Measurements from ENCODE around the gene FGF8. TPM values are rescaled to one million over a fixed set of nuclear protein-coding genes. Genes with fewer than 3 reads are reported as not detected.

FGF8 gene
- total and polyA plus RNA-seq, 10 of the 15 experiments (the other 5 are each of a cell fraction or from before 2014, with no cell fraction given): 0.08 to 0.43 (median 0.17) TPM; not detected in 7

DNA sequence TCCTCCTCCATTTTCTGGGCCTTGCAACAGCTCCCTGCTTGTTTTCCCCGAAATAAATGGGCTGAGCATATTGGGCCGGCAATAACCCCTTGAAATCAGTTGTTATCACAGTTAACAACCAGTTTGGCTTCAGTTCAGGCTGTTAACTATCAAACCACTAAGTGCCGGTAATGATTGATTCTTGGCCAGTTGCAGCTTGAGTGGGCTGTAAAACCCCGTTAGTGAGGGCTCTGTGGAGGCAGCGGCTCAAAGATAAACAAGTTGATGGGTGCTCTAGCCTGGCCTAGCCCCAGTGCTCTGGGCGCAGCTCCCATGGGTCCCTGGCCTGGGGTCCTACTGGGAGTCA is 8.3 kb downstream of the FGF8 start:
- H3K4me1 ChIP-seq (ENCODE audit: control insufficient read depth, insufficient read depth, low read length): no peaks in the 10 kb centered on the region
- H3K27ac ChIP-seq (ENCODE audit: control insufficient read depth, insufficient read depth): no peak overlapping the region
- ATAC-seq: peak; percentile 25; the same call in 2 of the 3 replicates
- ChIA-PET CTCF (interaction anchor here (0.5 to 1.9 kb wide), 3 partner anchors 11 to 598 kb away, joined by 3 to 7 read pairs (median 4); no protein-coding TSS in a partner anchor), SMC1A (ENCODE audit: uncharacterized antibody, unreplicated experiment) (no interaction called here), POLR2A (interaction anchor here (0.6 kb wide), 1 partner anchor 968 kb away, joined by 3 read pairs; no protein-coding TSS in a partner anchor), RAD21 (ENCODE audit: unreplicated experiment) (interaction anchor here (0.7 kb wide), 1 partner anchor 165 kb away, joined by 4 read pairs; no protein-coding TSS in a partner anchor)
- no peaks in the 10 kb centered on the region for H3K79me2 ChIP-seq (ENCODE audit: control insufficient read depth, insufficient read depth, low read length)
- 22% methylated on average over 6 of the region's 6 CpGs for WGBS (ENCODE audit: insufficient coverage, insufficient replicate concordance, low lambda C conversion rate, missing lambda C conversion rate)
- H3K36me3 ChIP-seq (ENCODE audit: control insufficient read depth in 2 of 2, insufficient read depth in 2 of 2, low read length in 1 of 2): no peaks in the 10 kb centered on the region
- H3K9me3 ChIP-seq (replicated peaks; ENCODE audit: control insufficient read depth, insufficient read depth, low read length): no peaks in the 10 kb centered on the region
- no peak for FAIRE-seq
- H2AFZ ChIP-seq (ENCODE audit: control insufficient read depth, low read depth, low read length): no peak overlapping the region
- H3K9ac ChIP-seq (ENCODE audit: control insufficient read depth, insufficient read depth, low read length): no peak overlapping the region
- peaks cover 0 to 3% of the 10 kb centered on the region in 2 experiments; a peak in 3 of 4 replicates for H3K27me3 ChIP-seq (replicated peaks in 1 of 2; ENCODE audit: control insufficient read depth in 2 of 2, insufficient read depth in 2 of 2, low read length in 1 of 2)
- DNase-seq (ENCODE audit: low read depth, low spot score): no peak
- in situ Hi-C loops (cut with MboI) (no loop called here), intact Hi-C loops (cut with micrococcal nuclease; ENCODE audit: unreplicated experiment) (no loop called here)
- no peaks in the 10 kb centered on the region for H4K20me1 ChIP-seq (ENCODE audit: control insufficient read depth, insufficient read depth)
- no TSS peak for BruUV-seq (replicated peaks)
- no peak overlapping the region for H3K4me2 ChIP-seq (ENCODE audit: control insufficient read depth, insufficient read depth)
- no peak overlapping the region for H3K4me3 ChIP-seq
- TF ChIP-seq BRCA1 (IDR thresholded peaks at IDR 0.05; ENCODE audit: low read depth, low read length) (no peak), KDM1A (IDR thresholded peaks at IDR 0.05; ENCODE audit: borderline replicate concordance) (no peak), SP1 (IDR thresholded peaks at IDR 0.05; ENCODE audit: low read depth, low read length) (no peak), POLR2AphosphoS2 (IDR thresholded peaks at IDR 0.05; ENCODE audit: low read depth, low read length) (no peak), SIN3A (IDR thresholded peaks at IDR 0.05; ENCODE audit: low read depth, low read length) (no peak), RBBP5 (conservative IDR thresholded peaks at IDR 0.05) (no peak), NFIC (IDR thresholded peaks at IDR 0.05; ENCODE audit: low read depth, low read length) (no peak), POLR2A (IDR thresholded peaks at IDR 0.05; ENCODE audit: low read depth, low read length) (no peak), SMAD5 (IDR thresholded peaks at IDR 0.05; ENCODE audit: low read depth) (no peak), NFXL1 (IDR thresholded peaks at IDR 0.05; ENCODE audit: borderline replicate concordance) (no peak), JUND (IDR thresholded peaks at IDR 0.05; ENCODE audit: low read depth, low read length) (no peak), STAT1 (conservative IDR thresholded peaks at IDR 0.05) (no peak), RELA (IDR thresholded peaks at IDR 0.05; ENCODE audit: borderline replicate concordance, partially characterized antibody) (no peak), IKZF2 (IDR thresholded peaks at IDR 0.05) (no peak)
- TF ChIP-seq, protein P1, sequence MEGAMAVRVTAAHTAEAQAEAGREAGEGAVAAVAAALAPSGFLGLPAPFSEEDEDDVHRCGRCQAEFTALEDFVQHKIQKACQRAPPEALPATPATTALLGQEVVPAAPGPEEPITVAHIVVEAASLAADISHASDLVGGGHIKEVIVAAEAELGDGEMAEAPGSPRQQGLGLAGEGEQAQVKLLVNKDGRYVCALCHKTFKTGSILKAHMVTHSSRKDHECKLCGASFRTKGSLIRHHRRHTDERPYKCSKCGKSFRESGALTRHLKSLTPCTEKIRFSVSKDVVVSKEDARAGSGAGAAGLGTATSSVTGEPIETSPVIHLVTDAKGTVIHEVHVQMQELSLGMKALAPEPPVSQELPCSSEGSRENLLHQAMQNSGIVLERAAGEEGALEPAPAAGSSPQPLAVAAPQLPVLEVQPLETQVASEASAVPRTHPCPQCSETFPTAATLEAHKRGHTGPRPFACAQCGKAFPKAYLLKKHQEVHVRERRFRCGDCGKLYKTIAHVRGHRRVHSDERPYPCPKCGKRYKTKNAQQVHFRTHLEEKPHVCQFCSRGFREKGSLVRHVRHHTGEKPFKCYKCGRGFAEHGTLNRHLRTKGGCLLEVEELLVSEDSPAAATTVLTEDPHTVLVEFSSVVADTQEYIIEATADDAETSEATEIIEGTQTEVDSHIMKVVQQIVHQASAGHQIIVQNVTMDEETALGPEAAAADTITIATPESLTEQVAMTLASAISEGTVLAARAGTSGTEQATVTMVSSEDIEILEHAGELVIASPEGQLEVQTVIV (IDR thresholded peaks at IDR 0.05; ENCODE audit: borderline replicate concordance, partially characterized antibody): no peak
- TF ChIP-seq, protein P2, sequence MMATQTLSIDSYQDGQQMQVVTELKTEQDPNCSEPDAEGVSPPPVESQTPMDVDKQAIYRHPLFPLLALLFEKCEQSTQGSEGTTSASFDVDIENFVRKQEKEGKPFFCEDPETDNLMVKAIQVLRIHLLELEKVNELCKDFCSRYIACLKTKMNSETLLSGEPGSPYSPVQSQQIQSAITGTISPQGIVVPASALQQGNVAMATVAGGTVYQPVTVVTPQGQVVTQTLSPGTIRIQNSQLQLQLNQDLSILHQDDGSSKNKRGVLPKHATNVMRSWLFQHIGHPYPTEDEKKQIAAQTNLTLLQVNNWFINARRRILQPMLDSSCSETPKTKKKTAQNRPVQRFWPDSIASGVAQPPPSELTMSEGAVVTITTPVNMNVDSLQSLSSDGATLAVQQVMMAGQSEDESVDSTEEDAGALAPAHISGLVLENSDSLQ (IDR thresholded peaks at IDR 0.05): no peak
- TF ChIP-seq, protein P3, sequence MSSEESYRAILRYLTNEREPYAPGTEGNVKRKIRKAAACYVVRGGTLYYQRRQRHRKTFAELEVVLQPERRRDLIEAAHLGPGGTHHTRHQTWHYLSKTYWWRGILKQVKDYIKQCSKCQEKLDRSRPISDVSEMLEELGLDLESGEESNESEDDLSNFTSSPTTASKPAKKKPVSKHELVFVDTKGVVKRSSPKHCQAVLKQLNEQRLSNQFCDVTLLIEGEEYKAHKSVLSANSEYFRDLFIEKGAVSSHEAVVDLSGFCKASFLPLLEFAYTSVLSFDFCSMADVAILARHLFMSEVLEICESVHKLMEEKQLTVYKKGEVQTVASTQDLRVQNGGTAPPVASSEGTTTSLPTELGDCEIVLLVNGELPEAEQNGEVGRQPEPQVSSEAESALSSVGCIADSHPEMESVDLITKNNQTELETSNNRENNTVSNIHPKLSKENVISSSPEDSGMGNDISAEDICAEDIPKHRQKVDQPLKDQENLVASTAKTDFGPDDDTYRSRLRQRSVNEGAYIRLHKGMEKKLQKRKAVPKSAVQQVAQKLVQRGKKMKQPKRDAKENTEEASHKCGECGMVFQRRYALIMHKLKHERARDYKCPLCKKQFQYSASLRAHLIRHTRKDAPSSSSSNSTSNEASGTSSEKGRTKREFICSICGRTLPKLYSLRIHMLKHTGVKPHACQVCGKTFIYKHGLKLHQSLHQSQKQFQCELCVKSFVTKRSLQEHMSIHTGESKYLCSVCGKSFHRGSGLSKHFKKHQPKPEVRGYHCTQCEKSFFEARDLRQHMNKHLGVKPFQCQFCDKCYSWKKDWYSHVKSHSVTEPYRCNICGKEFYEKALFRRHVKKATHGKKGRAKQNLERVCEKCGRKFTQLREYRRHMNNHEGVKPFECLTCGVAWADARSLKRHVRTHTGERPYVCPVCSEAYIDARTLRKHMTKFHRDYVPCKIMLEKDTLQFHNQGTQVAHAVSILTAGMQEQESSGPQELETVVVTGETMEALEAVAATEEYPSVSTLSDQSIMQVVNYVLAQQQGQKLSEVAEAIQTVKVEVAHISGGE (CRISPR knock-in tag; IDR thresholded peaks at IDR 0.05): no peak
